Activated CD4-positive, alpha-beta T cell treated with anti-CD3 and anti-CD28 coated beads for 48 hours (primary cell): ENCODE results near the gene GDI2.

ENCODE experiments used
- DNase-seq: peaks from one replicate; pipeline ENCODE4 v3.0.0-alpha.2; 2020

The GDI2 gene

DNA sequence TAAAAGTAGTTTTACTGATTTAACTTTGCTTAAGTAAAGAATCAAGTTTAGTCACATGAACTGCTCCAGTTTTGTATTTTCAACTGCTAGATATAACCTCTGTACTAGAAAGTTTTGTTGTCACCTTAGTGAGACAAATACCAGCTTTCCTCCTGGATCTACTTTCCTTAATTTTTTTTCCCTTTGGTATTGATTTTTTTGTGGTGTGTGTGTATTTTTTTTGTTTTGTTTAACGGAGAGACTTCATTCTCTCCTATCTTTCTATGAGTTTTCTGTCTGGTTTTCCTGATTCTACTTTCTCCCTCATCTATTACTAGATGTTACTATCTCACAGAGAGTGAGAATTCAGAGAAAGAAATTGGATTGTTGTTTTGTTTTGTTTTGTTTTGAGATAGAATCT lies 76.6 kb downstream of the GDI2 start:
- DNase-seq = no peak

DNA sequence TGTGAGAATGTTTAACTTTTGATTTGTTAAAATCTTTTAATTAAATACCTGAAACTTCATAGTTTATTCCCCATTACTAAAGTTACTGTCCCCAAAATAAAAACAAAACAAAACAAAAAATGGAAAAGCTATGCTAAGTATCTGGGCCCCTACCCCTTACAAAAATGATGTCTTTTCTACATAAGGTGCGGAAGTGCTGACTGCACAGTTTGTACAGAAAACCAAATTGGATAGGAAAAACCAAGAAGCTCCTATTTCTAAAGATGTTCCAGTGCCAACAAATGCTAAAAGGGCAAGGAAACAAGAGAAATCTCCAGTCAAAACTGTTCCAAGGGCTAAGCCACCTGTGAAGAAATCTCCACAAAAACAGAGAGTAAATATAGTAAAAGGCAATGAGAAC lies 78.1 kb downstream of the GDI2 start:
- DNase-seq = no peak

DNA sequence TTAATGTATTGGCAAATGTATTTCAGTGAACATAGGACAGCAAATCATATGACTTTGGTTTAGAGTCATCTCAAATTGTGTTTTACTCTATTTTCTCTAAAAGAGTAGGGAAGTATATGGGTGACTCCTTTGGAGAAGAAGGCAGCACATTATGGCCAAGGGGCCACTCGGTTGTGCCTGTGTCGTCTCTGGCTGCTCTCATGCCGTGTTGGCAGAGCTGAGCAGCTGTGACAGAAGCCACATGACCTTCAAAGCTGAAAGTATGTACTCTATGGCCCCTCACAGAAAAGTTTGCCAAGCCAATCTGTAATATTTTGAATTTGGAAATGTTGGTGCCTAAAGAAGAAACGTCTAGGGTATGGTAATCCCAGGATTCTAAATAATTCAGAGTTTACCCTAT lies 81.1 kb downstream of the GDI2 start:
- no peak for DNase-seq

DNA sequence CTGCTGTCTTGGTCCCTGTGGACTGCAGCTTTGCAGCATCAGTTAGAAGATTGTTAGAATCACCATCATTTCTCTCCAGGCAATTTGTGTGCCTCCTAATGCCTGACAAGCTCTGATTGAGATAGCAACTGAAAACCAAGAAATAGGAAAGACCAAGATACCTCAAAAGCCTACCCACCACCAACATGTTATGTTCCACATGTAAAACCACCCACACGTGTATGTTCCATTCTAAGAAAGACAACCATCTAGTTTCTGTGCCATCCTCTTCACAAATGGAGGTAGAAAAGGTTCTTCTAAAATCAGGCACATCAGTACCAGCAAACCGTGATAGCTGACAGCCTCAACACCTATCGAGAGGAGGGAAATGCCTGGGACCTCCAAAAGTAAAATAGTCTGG lies 81.7 kb downstream of the GDI2 start:
- DNase-seq = no peak

DNA sequence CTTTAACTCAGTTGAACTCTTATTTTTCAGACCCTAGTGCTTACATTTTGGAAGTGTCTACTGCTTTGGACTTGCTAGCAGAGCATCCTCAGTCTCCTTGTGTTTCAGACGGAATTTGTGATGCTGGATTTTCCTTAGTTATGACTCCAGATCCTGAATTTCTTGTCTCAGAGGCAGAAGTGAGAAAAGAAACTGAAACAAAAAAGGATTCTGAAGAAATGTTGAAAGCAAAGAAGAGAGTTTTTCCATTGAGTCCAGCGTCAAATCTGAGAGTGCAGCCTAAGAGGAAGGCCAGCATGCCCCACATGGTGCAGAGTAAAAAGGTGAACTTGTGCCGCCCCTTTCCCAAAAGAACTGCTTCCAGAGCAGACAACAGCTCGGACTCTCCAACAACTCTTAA lies 82.5 kb downstream of the GDI2 start:
- DNase-seq = no peak

DNA sequence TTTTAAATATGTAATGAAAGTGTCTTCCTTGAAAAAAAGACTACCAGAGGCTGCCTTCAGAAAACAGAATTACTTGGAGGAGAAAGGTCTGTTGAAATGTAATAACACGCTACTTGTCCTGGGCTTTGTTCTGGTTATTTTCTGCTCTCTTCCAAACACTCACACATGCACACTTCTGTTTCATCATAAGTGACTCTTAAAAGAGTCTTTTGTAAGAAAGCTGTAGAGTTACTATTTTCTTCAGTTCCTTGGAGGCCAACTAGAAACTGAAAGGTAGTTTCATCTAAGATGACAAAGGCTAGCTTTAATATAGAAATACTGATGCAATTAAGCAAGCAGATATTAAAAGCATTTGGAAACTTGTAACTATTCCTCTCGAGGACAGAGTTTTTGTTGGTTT lies 89.5 kb downstream of the GDI2 start:
- DNase-seq = no peak

DNA sequence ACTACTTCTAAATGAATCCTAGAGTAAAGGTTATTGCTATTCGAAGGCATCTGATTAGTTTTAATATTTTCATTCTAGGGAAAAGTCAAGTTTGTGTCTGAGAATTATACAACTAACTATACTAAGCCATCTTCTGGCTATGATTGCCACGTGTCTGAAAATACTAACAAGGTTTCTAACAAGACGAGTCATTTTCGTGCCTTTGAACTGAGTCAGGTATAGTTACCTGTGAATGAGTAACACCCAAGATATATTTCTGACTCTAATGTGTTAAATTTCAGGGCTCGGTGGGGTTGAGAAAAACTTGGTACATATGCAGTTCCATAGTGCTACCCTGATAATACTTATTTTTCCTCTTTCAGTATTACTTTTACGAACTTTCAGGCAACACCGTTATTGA lies 93.1 kb downstream of the GDI2 start:
- DNase-seq = no peak

DNA sequence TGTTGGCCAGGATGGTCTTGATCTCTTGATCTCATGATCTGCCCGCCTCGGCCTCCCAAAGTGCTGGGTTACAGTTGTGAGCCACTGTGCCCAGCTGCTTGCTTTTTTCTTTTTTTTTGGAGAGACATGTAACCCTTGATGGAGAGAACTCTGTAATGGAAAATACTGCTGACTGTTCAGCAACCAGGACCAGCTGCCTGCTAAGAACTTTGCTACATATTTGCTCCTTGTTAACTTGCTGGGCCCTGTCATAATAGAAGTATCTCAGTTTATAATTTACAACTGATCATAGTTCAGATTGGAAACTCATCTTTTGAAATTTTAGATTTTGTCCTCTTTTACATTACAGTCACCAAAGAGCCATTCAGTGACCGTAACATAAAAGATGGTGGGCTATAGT lies 93.7 kb downstream of the GDI2 start:
- DNase-seq = no peak
